ENCODE measurements around the gene OR10C1. TPM values are rescaled to one million over a fixed set of nuclear protein-coding genes. Genes with fewer than 3 reads are reported as not detected.

OR10C1 gene
- polyA plus RNA-seq, 3 donors, result not detected

DNA sequence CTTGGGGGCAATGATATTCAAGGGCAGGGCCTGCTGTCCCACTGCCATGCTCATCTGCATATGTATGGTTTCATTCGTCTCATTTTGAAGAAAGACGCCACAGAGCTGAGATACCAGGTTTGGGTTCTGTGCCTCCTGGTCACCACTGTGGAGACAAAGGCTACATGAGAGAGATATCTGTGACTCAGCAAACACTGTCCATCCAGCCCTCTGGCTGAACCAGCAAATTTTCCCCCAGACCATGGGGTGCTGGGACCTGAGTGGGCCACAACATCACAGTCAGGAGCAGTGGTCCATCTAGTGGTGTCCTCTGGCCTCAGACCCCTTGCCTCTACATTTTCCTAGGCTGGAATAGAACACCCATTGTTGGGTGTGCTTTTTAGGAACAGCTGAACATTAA lies 48.6 kb downstream of the OR10C1 start, which contains the start of gene MAS1L:
TSS of gene MAS1L (minus strand) at position 297 of the 400 bp plus-strand sequence. CDS start at position 243, 54 bp downstream.
- Histone ChIP-seq H3K4me1 (ENCODE audit: control insufficient read depth in 1 of 2, insufficient read depth in 2 of 2, low read length in 2 of 2) (no peaks in the 10 kb centered on the region), H3K9ac (ENCODE audit: insufficient read depth, low read length, poor library complexity, severe bottlenecking) (no peak within 1 kb of the TSS), H3K4me3 (replicated peaks in 1 of 3; ENCODE audit: low read depth in 2 of 3, low read length in 3 of 3) (no peak within 1 kb of the TSS), H3K36me3 (replicated peaks in 1 of 2; ENCODE audit: control insufficient read depth in 1 of 2, insufficient read depth in 2 of 2, low read length in 2 of 2) (no peaks in the 10 kb centered on the region), H3K79me2 (ENCODE audit: insufficient read depth, low read length) (no peaks in the 10 kb centered on the region), H3K9me3 (replicated peaks in 1 of 2; ENCODE audit: control insufficient read depth in 1 of 2, insufficient read depth in 1 of 2, low read length in 2 of 2) (no peaks in the 10 kb centered on the region), H3K4me2 (replicated peaks; ENCODE audit: extremely low read depth, low read length, poor library complexity, severe bottlenecking) (no peak within 1 kb of the TSS), H4K20me1 (ENCODE audit: insufficient read depth, low read length) (no peaks in the 10 kb centered on the region), H3K27me3 (ENCODE audit: control insufficient read depth in 2 of 2, insufficient read depth in 2 of 2, low read length in 2 of 2) (no peaks in the 10 kb centered on the region), H3K27ac (ENCODE audit: low read depth in 1 of 2, low read length in 2 of 2) (no peak within 1 kb of the TSS), H2AFZ (ENCODE audit: insufficient read depth, low read depth, low read length, poor library complexity, severe bottlenecking) (no peak within 1 kb of the TSS)
- Mint-ChIP-seq H3K4me1 (peaks cover 4% of the 10 kb centered on the region), H3K27me3 (ENCODE audit: low read depth in 3 of 3) (peaks cover 0 to 2% (median 0%) of the 10 kb centered on the region in 3 donors), H3K36me3 (no peaks in the 10 kb centered on the region), H3K27ac (peak within 1 kb of the TSS in 1 of 7 donors; percentile 64), H3K4me3 (no peak within 1 kb of the TSS), H3K9me3 (peaks cover 0 to 1% (median 0%) of the 10 kb centered on the region in 7 donors)
- no peak for DNase-seq
- intact Hi-C loops (cut with micrococcal nuclease), result no loop called here
- WGBS (ENCODE audit: insufficient coverage), result 100% methylated on average over 1 of the region's 2 CpGs
- TF ChIP-seq, protein P1, sequence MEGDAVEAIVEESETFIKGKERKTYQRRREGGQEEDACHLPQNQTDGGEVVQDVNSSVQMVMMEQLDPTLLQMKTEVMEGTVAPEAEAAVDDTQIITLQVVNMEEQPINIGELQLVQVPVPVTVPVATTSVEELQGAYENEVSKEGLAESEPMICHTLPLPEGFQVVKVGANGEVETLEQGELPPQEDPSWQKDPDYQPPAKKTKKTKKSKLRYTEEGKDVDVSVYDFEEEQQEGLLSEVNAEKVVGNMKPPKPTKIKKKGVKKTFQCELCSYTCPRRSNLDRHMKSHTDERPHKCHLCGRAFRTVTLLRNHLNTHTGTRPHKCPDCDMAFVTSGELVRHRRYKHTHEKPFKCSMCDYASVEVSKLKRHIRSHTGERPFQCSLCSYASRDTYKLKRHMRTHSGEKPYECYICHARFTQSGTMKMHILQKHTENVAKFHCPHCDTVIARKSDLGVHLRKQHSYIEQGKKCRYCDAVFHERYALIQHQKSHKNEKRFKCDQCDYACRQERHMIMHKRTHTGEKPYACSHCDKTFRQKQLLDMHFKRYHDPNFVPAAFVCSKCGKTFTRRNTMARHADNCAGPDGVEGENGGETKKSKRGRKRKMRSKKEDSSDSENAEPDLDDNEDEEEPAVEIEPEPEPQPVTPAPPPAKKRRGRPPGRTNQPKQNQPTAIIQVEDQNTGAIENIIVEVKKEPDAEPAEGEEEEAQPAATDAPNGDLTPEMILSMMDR (IDR thresholded peaks at IDR 0.05), result no peak

DNA sequence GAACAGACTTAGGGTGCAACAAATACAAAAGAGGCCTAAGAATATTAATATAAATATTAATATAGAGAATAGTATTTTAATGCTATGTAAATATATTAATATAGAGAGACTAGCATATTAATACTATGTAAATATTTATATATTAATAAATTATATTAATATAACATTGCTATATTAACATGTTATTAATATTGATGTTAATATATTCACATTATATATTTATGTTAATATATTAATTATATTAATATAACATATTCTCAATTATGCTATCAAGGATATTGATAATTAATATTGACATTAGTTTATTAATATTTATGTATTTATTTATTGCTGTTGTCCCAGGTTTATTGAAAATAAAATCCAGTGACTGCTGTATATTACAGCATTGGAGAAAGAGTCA lies 49.8 kb downstream of the OR10C1 start:
- Mint-ChIP-seq H3K27me3 (ENCODE audit: low read depth in 3 of 3) (peaks cover 0 to 2% (median 0%) of the 10 kb centered on the region in 3 donors), H3K27ac (peak overlapping the region in 1 of 7 donors; percentile 64), H3K36me3 (no peaks in the 10 kb centered on the region), H3K4me1 (peaks cover 4% of the 10 kb centered on the region), H3K4me3 (no peak overlapping the region), H3K9me3 (peaks cover 0 to 1% (median 0%) of the 10 kb centered on the region in 7 donors)
- Histone ChIP-seq H2AFZ (ENCODE audit: insufficient read depth, low read depth, low read length, poor library complexity, severe bottlenecking) (no peak overlapping the region), H4K20me1 (ENCODE audit: insufficient read depth, low read length) (no peaks in the 10 kb centered on the region), H3K27ac (ENCODE audit: low read depth in 1 of 2, low read length in 2 of 2) (no peak overlapping the region), H3K9me3 (replicated peaks in 1 of 2; ENCODE audit: control insufficient read depth in 1 of 2, insufficient read depth in 1 of 2, low read length in 2 of 2) (no peaks in the 10 kb centered on the region), H3K4me3 (replicated peaks in 1 of 3; ENCODE audit: low read depth in 2 of 3, low read length in 3 of 3) (no peak overlapping the region), H3K27me3 (ENCODE audit: control insufficient read depth in 2 of 2, insufficient read depth in 2 of 2, low read length in 2 of 2) (no peaks in the 10 kb centered on the region), H3K9ac (ENCODE audit: insufficient read depth, low read length, poor library complexity, severe bottlenecking) (no peak overlapping the region), H3K4me1 (ENCODE audit: control insufficient read depth in 1 of 2, insufficient read depth in 2 of 2, low read length in 2 of 2) (no peaks in the 10 kb centered on the region), H3K36me3 (replicated peaks in 1 of 2; ENCODE audit: control insufficient read depth in 1 of 2, insufficient read depth in 2 of 2, low read length in 2 of 2) (no peaks in the 10 kb centered on the region), H3K4me2 (replicated peaks; ENCODE audit: extremely low read depth, low read length, poor library complexity, severe bottlenecking) (no peak overlapping the region), H3K79me2 (ENCODE audit: insufficient read depth, low read length) (no peaks in the 10 kb centered on the region)
- no peak for DNase-seq
- intact Hi-C loops (cut with micrococcal nuclease), result no loop called here
- TF ChIP-seq, protein P1 (IDR thresholded peaks at IDR 0.05), result no peak

Measured in CD14-positive monocyte (primary cell).